GM12891 (cell line): Measurements from ENCODE around the gene SLC2A13.
"Not testable (repeated sequence)": the region's sequence is repeated elsewhere in the genome, so short reads cannot be mapped to it uniquely, and the experiment has no call there.

Experiments
- DNase-seq: peaks from one replicate; pipeline ENCODE4 v3.0.0; 2011; ENCODE audit warnings: low spot score; ENCODE audit not compliant: insufficient read length
- FAIRE-seq: peaks from 2 replicates; lab custom pipeline; 2011; peaks lifted over from hg19 to GRCh38; lab: Jason Lieb, UNC
- PAX5 ChIP-seq: IDR thresholded peaks from 2 replicates; pipeline ENCODE4 v1.6.1; 2011; ENCODE audit warnings: low read length, moderate library complexity, mild to moderate bottlenecking; ENCODE audit not compliant: insufficient read depth, severe bottlenecking
- POLR2A ChIP-seq: IDR thresholded peaks from 2 replicates; pipeline ENCODE4 v1.6.1; 2011; ENCODE audit warnings: low read depth, low read length, control low read depth
- POLR2AphosphoS5 ChIP-seq: IDR thresholded peaks from 2 replicates; pipeline ENCODE4 v1.6.1; 2011; ENCODE audit warnings: low read depth, low read length, control low read depth
- POU2F2 ChIP-seq: IDR thresholded peaks from 2 replicates; pipeline ENCODE4 v1.6.1; 2011; ENCODE audit warnings: low read depth, mild to moderate bottlenecking, control low read depth, low read length, moderate library complexity
- SPI1 ChIP-seq: IDR thresholded peaks from 2 replicates; pipeline ENCODE4 v1.6.1; 2011; ENCODE audit warnings: low read depth, low read length, control low read depth
- TAF1 ChIP-seq: IDR thresholded peaks from 2 replicates; pipeline ENCODE4 v1.6.1; 2011; ENCODE audit warnings: low read depth, low read length, control low read depth

The SLC2A13 gene

DNA sequence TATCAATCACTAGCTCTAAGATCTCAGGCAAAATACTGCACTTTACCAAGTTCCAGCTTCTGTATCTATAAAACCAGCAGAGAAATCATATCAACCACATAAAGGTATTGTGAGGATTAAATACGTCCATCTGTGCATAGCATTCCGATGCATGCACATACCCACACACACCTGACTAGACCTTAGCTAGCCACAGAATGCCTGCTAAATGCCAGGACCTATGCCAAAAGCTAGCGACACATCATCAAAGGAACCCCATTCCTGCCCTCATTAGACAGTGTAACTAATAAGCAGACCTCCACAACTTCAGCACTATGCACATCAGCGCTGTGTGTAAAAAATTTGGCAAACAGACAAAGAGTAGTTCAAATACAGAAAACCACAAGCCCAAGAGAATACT, 185.2 kb downstream of the SLC2A13 start:
- no peak for DNase-seq
- FAIRE-seq, result no peak
- TF ChIP-seq POLR2A (no peak), POU2F2 (no peak)

- FAIRE-seq, result no peak
Measured at GRCh38 chr12:39920222-39920621, 185.7 kb downstream of the SLC2A13 start.

GRCh38 chr12:39919790-39920189, 186.1 kb downstream of the SLC2A13 start:
- TF ChIP-seq POLR2AphosphoS5, result no peak
- no peak for TF ChIP-seq TAF1
- no peak for TF ChIP-seq POLR2A
- no peak for TF ChIP-seq POU2F2
- TF ChIP-seq SPI1, result no peak
- TF ChIP-seq PAX5, result no peak
- no peak for FAIRE-seq
- DNase-seq, result no peak

More at GRCh38 chr12:39920222-39920621, 185.7 kb downstream of the SLC2A13 start:
- DNase-seq, result no peak
- TF ChIP-seq TAF1 (no peak), POLR2A (no peak), SPI1 (no peak), POLR2AphosphoS5 (no peak), POU2F2 (no peak), PAX5 (no peak)

DNA sequence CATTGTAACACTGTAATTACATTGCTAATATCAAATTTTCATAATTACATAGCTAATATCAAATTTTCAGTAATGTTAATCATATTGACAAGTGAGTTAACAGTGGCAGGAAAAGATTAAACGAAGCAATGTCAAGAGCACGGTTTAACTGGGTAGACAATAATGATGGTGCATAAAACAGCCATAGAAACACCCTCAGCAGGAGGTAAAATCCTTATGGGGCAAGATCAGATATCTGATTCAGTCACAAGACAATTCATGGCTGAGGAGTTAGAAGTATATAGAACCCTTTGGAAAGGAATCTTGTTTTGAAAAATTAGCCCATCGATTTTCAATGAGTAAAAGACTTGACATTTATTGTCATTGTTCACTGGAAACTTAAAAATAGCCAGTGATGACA, 190.6 kb downstream of the SLC2A13 start:
- TF ChIP-seq POLR2AphosphoS5 (no peak), SPI1 (no peak), POLR2A (no peak), POU2F2 (no peak), PAX5 (no peak), TAF1 (no peak)
- no peak for DNase-seq
- FAIRE-seq, result no peak

- TF ChIP-seq POLR2AphosphoS5, result no peak
- no peak for TF ChIP-seq PAX5
- TF ChIP-seq POLR2A, result no peak
- TF ChIP-seq TAF1, result no peak
- TF ChIP-seq POU2F2, result no peak
- no peak for TF ChIP-seq SPI1
- no peak for DNase-seq
- no peak for FAIRE-seq
Measured at GRCh38 chr12:39912211-39912980, 193.5 kb downstream of the SLC2A13 start.

DNA sequence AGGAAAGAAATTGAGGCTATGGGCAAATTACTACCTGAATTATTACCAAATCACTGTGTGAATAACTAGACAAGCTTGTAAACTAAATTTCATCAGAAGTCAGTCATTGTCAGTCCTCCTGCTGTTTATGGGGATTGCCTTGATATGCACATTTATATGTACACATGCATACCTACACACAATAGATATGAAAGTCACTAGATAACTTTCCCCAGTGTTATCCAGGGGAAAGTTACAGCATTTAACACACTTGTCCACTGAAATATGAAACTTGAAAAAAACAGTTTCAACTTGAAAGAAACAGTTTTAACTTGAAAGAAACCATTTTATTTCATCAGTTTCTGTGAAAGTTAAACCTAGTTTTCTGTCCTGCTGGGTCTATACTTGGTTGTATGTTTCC, 199.6 kb downstream of the SLC2A13 start:
- DNase-seq, result no peak
- TF ChIP-seq PAX5 (no peak), SPI1 (no peak), POU2F2 (no peak), TAF1 (no peak), POLR2AphosphoS5 (no peak), POLR2A (no peak)
- FAIRE-seq, result no peak

DNA sequence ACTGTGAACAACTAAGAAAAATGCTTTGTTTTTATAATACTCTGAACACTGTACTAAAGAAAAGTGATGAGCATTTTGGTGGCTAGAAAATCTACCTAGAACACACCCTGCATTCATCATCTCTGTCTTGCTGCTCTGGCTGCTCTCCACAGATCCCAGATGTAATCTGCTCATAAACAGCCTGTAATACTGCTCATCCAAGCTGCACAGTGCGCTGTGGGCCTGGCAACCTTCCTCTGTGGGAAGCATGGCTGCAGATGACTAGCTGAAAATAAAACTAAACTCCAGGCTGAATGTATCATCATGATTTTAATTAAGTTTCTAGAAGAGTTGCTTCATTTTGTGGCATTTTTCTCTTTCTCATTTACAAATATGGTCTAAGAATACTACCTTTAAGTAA, 200.7 kb downstream of the SLC2A13 start:
- DNase-seq (no peak), FAIRE-seq (no peak)
- TF ChIP-seq POLR2AphosphoS5 (no peak), PAX5 (no peak), TAF1 (no peak), POU2F2 (no peak), SPI1 (no peak), POLR2A (no peak)

GRCh38 chr12:39902821-39903220, 203.1 kb downstream of the SLC2A13 start:
- TF ChIP-seq PAX5, result no peak
- no peak for TF ChIP-seq POLR2A
- TF ChIP-seq POLR2AphosphoS5, result no peak
- TF ChIP-seq POU2F2, result no peak
- no peak for DNase-seq
- FAIRE-seq, result no peak

GRCh38 chr12:39897315-39897714, 208.6 kb downstream of the SLC2A13 start:
- no peak for FAIRE-seq
- no peak for DNase-seq
- TF ChIP-seq SPI1 (no peak), PAX5 (no peak), TAF1 (no peak), POLR2AphosphoS5 (no peak), POU2F2 (no peak), POLR2A (no peak)

- FAIRE-seq, DNase-seq: not testable (repeated sequence)
Measured at GRCh38 chr12:39893388-39893787, 212.5 kb downstream of the SLC2A13 start.

GRCh38 chr12:39892146-39892545, 213.7 kb downstream of the SLC2A13 start:
- DNase-seq (no peak), FAIRE-seq (no peak)
- TF ChIP-seq POLR2AphosphoS5 (no peak), PAX5 (no peak), POU2F2 (no peak), SPI1 (no peak), TAF1 (no peak), POLR2A (no peak)
